Esophagus muscularis mucosa (tissue), 3 donors: ENCODE data around the gene PLXNB3.

Experiments
- POLR2A ChIP-seq: fragments of 450-650 bp; IDR thresholded peaks from one replicate; pipeline ENCODE4 v1.6.1; 2017; ENCODE audit warnings: antibody characterized with exemption, moderate library complexity, mild to moderate bottlenecking, low read depth
- TF ChIP-seq, protein P1 (sequence below), 3 experiments: fragments of 200-600 bp in 2 of 3; fragments of 450-650 bp in 1 of 3; sonication (generic) in 2 of 3; IDR thresholded peaks; one replicate each; pipeline ENCODE4 v1.5.1; 2017 to 2019; ENCODE audit warnings: antibody characterized with exemption in 3 of 3, mild to moderate bottlenecking in 2 of 3, moderate library complexity in 1 of 3

DNA sequence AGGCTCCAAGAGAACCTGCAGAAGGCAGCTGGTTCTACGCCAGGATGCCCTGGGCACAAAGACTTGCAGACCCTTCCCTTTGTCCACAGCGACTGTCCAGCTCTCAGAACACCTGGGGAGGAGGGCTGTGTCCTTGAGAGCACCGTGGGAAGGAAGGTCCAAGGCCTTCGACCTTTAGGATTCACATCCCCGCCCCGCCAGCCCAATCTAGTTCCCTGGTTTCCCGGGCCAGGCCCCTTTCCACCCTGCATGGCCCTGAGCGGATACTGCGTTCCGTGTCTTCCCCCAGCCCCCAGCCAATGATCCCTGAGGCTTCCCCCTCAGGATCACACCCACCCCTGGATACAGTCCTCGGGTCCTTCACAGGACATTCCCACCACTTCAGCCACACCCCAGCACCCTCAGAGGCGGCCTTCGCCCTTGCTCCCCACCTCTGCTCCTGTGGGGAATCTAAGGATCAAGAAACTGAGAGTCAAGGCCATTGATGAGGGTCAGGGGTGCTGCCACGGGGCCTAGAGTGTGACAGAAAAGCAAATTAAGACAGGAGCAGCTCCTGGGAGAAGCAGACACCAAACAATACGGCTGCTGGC lies 30.3 kb upstream of the PLXNB3 start:
- TF ChIP-seq, protein P1, sequence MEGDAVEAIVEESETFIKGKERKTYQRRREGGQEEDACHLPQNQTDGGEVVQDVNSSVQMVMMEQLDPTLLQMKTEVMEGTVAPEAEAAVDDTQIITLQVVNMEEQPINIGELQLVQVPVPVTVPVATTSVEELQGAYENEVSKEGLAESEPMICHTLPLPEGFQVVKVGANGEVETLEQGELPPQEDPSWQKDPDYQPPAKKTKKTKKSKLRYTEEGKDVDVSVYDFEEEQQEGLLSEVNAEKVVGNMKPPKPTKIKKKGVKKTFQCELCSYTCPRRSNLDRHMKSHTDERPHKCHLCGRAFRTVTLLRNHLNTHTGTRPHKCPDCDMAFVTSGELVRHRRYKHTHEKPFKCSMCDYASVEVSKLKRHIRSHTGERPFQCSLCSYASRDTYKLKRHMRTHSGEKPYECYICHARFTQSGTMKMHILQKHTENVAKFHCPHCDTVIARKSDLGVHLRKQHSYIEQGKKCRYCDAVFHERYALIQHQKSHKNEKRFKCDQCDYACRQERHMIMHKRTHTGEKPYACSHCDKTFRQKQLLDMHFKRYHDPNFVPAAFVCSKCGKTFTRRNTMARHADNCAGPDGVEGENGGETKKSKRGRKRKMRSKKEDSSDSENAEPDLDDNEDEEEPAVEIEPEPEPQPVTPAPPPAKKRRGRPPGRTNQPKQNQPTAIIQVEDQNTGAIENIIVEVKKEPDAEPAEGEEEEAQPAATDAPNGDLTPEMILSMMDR (IDR thresholded peaks at IDR 0.05): no peak
- no peak for TF ChIP-seq POLR2A
